A673 (cell line): Measurements from ENCODE around the gene CPE. TPM values are rescaled to one million over a fixed set of nuclear protein-coding genes. Genes with fewer than 3 reads are reported as not detected.

ENCODE experiments used
- BruUV-seq: library from RNA; stranded (reverse); fragments of 400-500 nt; replicated peaks from 2 replicates; lab custom pipeline; 2021; lab: Mats Ljungman, UMichigan
- CTCF ChIA-PET: fragments of 300-600 bp; sonication (Branson Sonifier 250); formaldehyde crosslinking; loops from one replicate; lab custom pipeline; 2022; ENCODE audit warnings: antibody characterized with exemption; lab: Charles Lee
- POLR2A ChIA-PET: fragments of 300-600 bp; sonication (Branson Sonifier 250); formaldehyde crosslinking; loops from one replicate; lab custom pipeline; 2022; ENCODE audit warnings: antibody characterized with exemption; ENCODE audit not compliant: low non-redundant PET; lab: Charles Lee
- DNase-seq: peaks from one replicate; pipeline ENCODE4 v3.0.0-alpha.2; 2015; ENCODE audit warnings: low spot score
- H3K27ac ChIP-seq: fragments of 200-600 bp; sonication (generic); 2 replicates; pipeline ENCODE4 v1.5.1; 2016; ENCODE audit warnings: mixed run types, low read depth, mild to moderate bottlenecking, mixed read lengths, antibody characterized with exemption, low read length; ENCODE audit not compliant: poor library complexity, severe bottlenecking
- H3K27me3 ChIP-seq: fragments of 200-600 bp; sonication (generic); replicated peaks from 2 replicates; pipeline ENCODE4 v1.6.1; 2017; ENCODE audit warnings: mixed run types, low read depth, mild to moderate bottlenecking, mixed read lengths, antibody characterized with exemption, low read length; ENCODE audit not compliant: insufficient read depth, poor library complexity
- H3K36me3 ChIP-seq: fragments of 200-600 bp; sonication (generic); 2 replicates; pipeline ENCODE4 v1.6.1; 2016; ENCODE audit warnings: mixed run types, mild to moderate bottlenecking, mixed read lengths, antibody characterized with exemption, low read length; ENCODE audit not compliant: insufficient read depth, poor library complexity, severe bottlenecking
- H3K4me1 ChIP-seq: fragments of 200-600 bp; sonication (generic); 2 replicates; pipeline ENCODE4 v1.6.1; 2017; ENCODE audit warnings: mixed run types, mild to moderate bottlenecking, mixed read lengths, antibody characterized with exemption, low read length; ENCODE audit not compliant: insufficient read depth, poor library complexity, severe bottlenecking
- H3K4me3 ChIP-seq: fragments of 200-600 bp; sonication (generic); 2 replicates; pipeline ENCODE4 v1.5.1; 2016; ENCODE audit warnings: low read depth, mixed run types, mild to moderate bottlenecking, mixed read lengths, low read length; ENCODE audit not compliant: poor library complexity, severe bottlenecking
- H3K9me3 ChIP-seq: fragments of 200-600 bp; sonication (generic); 2 replicates; pipeline ENCODE4 v1.6.1; 2016; ENCODE audit warnings: mixed run types, low read depth, mild to moderate bottlenecking, mixed read lengths, antibody characterized with exemption, low read length; ENCODE audit not compliant: poor library complexity, severe bottlenecking
- CTCF ChIP-seq: fragments of 300-800, 200-600 bp; sonication (generic); conservative IDR thresholded peaks from 2 replicates; pipeline ENCODE4 v1.5.1; 2017; ENCODE audit warnings: low read depth, mild to moderate bottlenecking, antibody characterized with exemption, low read length, moderate library complexity, mixed read lengths
- EZH2 ChIP-seq: fragments of 200-600 bp; sonication (generic); IDR thresholded peaks from 2 replicates; pipeline ENCODE4 v1.6.1; 2017; ENCODE audit warnings: borderline replicate concordance, low read depth, mild to moderate bottlenecking, mixed read lengths, antibody characterized with exemption, low read length; ENCODE audit not compliant: poor library complexity, severe bottlenecking
- intact Hi-C: fragments of 100-400 bp; cut with micrococcal nuclease; formaldehyde crosslinking; loops from one replicate; pipeline ENCODE4 v1.10.0; 2022; ENCODE audit not compliant: unreplicated experiment
- total RNA-seq: library from RNA; stranded (reverse); gene quantifications from 2 replicates; pipeline ENCODE4 v1.2.3, GENCODE V29; 2021

The CPE gene
- total RNA-seq, 1 experiment from 2014 or later, result 27.2 TPM

GRCh38 chr4:165474784-165475705, 96.2 kb downstream of the CPE start:
- H3K4me1 ChIP-seq, result no peaks in the 10 kb centered on the region
- H3K9me3 ChIP-seq, result peaks cover 32% of the 10 kb centered on the region
- H3K27ac ChIP-seq, result no peak overlapping the region
- H3K4me3 ChIP-seq, result no peak overlapping the region
- CTCF ChIA-PET, result no interaction called here
- BruUV-seq, result no TSS peak
- POLR2A ChIA-PET, result no interaction called here
- H3K36me3 ChIP-seq, result no peaks in the 10 kb centered on the region
- no peak for DNase-seq
- no peak for TF ChIP-seq EZH2
- TF ChIP-seq CTCF, result no peak
- intact Hi-C loops, result no loop called here
- H3K27me3 ChIP-seq, result no peaks in the 10 kb centered on the region

GRCh38 chr4:165475706-165476070, 96.9 kb downstream of the CPE start:
- H3K36me3 ChIP-seq, result no peaks in the 10 kb centered on the region
- H3K9me3 ChIP-seq, result peaks cover 32% of the 10 kb centered on the region
- no peaks in the 10 kb centered on the region for H3K4me1 ChIP-seq
- no peaks in the 10 kb centered on the region for H3K27me3 ChIP-seq
- no peak overlapping the region for H3K27ac ChIP-seq
- DNase-seq, result no peak
- POLR2A ChIA-PET, result no interaction called here
- no TSS peak for BruUV-seq
- no peak for TF ChIP-seq EZH2
- TF ChIP-seq CTCF, result no peak
- CTCF ChIA-PET, result no interaction called here
- intact Hi-C loops, result no loop called here
- H3K4me3 ChIP-seq, result no peak overlapping the region

- POLR2A ChIA-PET, result interaction anchor here (0.6 to 0.7 kb wide), 2 partner anchors 1146 to 1165 kb away, joined by 3 read pairs; no protein-coding TSS in a partner anchor
- intact Hi-C loops, result no loop called here
- Histone ChIP-seq H3K27me3 (no peaks in the 10 kb centered on the region), H3K4me3 (no peak overlapping the region), H3K36me3 (no peaks in the 10 kb centered on the region), H3K27ac (no peak overlapping the region), H3K9me3 (peaks cover 29% of the 10 kb centered on the region), H3K4me1 (no peaks in the 10 kb centered on the region)
- DNase-seq, result no peak
- CTCF ChIA-PET, result no interaction called here
- TF ChIP-seq CTCF (no peak), EZH2 (no peak)
- no TSS peak for BruUV-seq
These were observed 97.6 kb downstream of the CPE start for GRCh38 chr4:165476214-165477098.
